Left kidney (tissue), 2 donors: ENCODE measurements around the gene ARID1B. TPM values are rescaled to one million over a fixed set of nuclear protein-coding genes. Genes with fewer than 3 reads are reported as not detected.

Experiments
- DNase-seq: peaks from one replicate; pipeline ENCODE4 v3.0.0-alpha.2; 2013
- polyA plus RNA-seq: library from polyadenylated mRNA; unstranded; fragments of 120-200 nt; gene quantifications from one replicate; pipeline ENCODE4 v1.2.1, GENCODE V29; 2013; ENCODE audit not compliant: insufficient read length

ARID1B gene
- polyA plus RNA-seq, 1 donor = 87.7 TPM

GRCh38 chr6:157054531-157054979, 277.4 kb downstream of the ARID1B start:
- DNase-seq = no peak

- no peak for DNase-seq
Measured at GRCh38 chr6:157055863-157056262, 278.7 kb downstream of the ARID1B start.

GRCh38 chr6:157056275-157056674, 279.1 kb downstream of the ARID1B start:
- DNase-seq = no peak

- no peak for DNase-seq
Measured at GRCh38 chr6:157058574-157058973, 281.4 kb downstream of the ARID1B start.

- no peak for DNase-seq
Measured at GRCh38 chr6:157059781-157060180, 282.6 kb downstream of the ARID1B start.

GRCh38 chr6:157060440-157060952, 283.3 kb downstream of the ARID1B start:
- DNase-seq = no peak

- no peak for DNase-seq
Measured at GRCh38 chr6:157061770-157062594, 284.8 kb downstream of the ARID1B start.

GRCh38 chr6:157063176-157063905, 286.2 kb downstream of the ARID1B start:
- no peak for DNase-seq

- no peak for DNase-seq
Measured at GRCh38 chr6:157063923-157064322, 286.7 kb downstream of the ARID1B start.

GRCh38 chr6:157064502-157064901, 287.3 kb downstream of the ARID1B start:
- no peak for DNase-seq

- DNase-seq = no peak
Measured at GRCh38 chr6:157065366-157065765, 288.2 kb downstream of the ARID1B start.

- DNase-seq = no peak
Measured at GRCh38 chr6:157066781-157067491, 289.8 kb downstream of the ARID1B start.

- no peak for DNase-seq
Measured at GRCh38 chr6:157067507-157067906, 290.3 kb downstream of the ARID1B start.

GRCh38 chr6:157068691-157069324, 291.6 kb downstream of the ARID1B start:
- DNase-seq = no peak

GRCh38 chr6:157069585-157069984, 292.4 kb downstream of the ARID1B start:
- no peak for DNase-seq

GRCh38 chr6:157070403-157071107, 293.4 kb downstream of the ARID1B start:
- no peak for DNase-seq

GRCh38 chr6:157072128-157072527, 294.9 kb downstream of the ARID1B start:
- no peak for DNase-seq

GRCh38 chr6:157073596-157073995, 296.4 kb downstream of the ARID1B start:
- no peak for DNase-seq

GRCh38 chr6:157074969-157075368, 297.8 kb downstream of the ARID1B start:
- no peak for DNase-seq

GRCh38 chr6:157075549-157076450, 298.6 kb downstream of the ARID1B start:
- no peak for DNase-seq
